SK-N-SH treated with all-trans-retinoic acid at 6 μM for 48 hours (cell line): ENCODE measurements around the gene CAV1.

Experiments used
- CREB5 ChIP-seq: fragments of 250-450 bp; sonication (Bioruptor Pico); IDR thresholded peaks from 2 replicates; pipeline ENCODE4 v1.5.1; 2020; ENCODE audit warnings: low read depth, mild to moderate bottlenecking, moderate library complexity
- CSDC2 ChIP-seq: fragments of 250-450 bp; sonication (Bioruptor Pico); IDR thresholded peaks from 2 replicates; pipeline ENCODE4 v1.5.0; 2020; ENCODE audit warnings: mild to moderate bottlenecking, moderate library complexity
- ESRRG ChIP-seq: fragments of 250-450 bp; sonication (Bioruptor Pico); IDR thresholded peaks from 2 replicates; pipeline ENCODE4 v1.6.1; 2021; ENCODE audit warnings: mild to moderate bottlenecking
- GLIS3 ChIP-seq: fragments of 250-450 bp; sonication (Bioruptor Pico); IDR thresholded peaks from 2 replicates; pipeline ENCODE4 v1.5.0; 2020; ENCODE audit warnings: mild to moderate bottlenecking, moderate library complexity
- TCF4 ChIP-seq: fragments of 250-450 bp; sonication (Bioruptor Pico); IDR thresholded peaks from 2 replicates; pipeline ENCODE4 v1.8.0; 2021; ENCODE audit warnings: mild to moderate bottlenecking, moderate library complexity, borderline replicate concordance
- ZNF70 ChIP-seq: fragments of 450-650 bp; formaldehyde crosslinking; IDR thresholded peaks from 2 replicates; pipeline ENCODE4 v1.5.0; 2020; ENCODE audit warnings: mild to moderate bottlenecking, moderate library complexity
- ZNF8 ChIP-seq: fragments of 450-650 bp; formaldehyde crosslinking; IDR thresholded peaks from 2 replicates; pipeline ENCODE4 v1.5.0; 2020; ENCODE audit warnings: mild to moderate bottlenecking, moderate library complexity
- TF ChIP-seq, protein P1 (sequence below): fragments of 250-450 bp; sonication (Bioruptor Pico); IDR thresholded peaks from 2 replicates; pipeline ENCODE4 v1.8.0; 2020; ENCODE audit warnings: mild to moderate bottlenecking, moderate library complexity, borderline replicate concordance
- TF ChIP-seq, protein P2 (sequence below): fragments of 250-450 bp; sonication (Bioruptor Pico); IDR thresholded peaks from 2 replicates; pipeline ENCODE4 v1.5.1; 2021; ENCODE audit warnings: mild to moderate bottlenecking, moderate library complexity

GRCh38 chr7:116577320-116577871 is 52.6 kb downstream of the CAV1 start:
- TF ChIP-seq ZNF8 (CRISPR knock-in tag) (no peak), TCF4 (CRISPR knock-in tag) (no peak), ZNF70 (CRISPR knock-in tag) (no peak), CSDC2 (CRISPR knock-in tag) (no peak), ESRRG (CRISPR knock-in tag) (no peak), CREB5 (no peak), GLIS3 (no peak)
- TF ChIP-seq, protein P1, sequence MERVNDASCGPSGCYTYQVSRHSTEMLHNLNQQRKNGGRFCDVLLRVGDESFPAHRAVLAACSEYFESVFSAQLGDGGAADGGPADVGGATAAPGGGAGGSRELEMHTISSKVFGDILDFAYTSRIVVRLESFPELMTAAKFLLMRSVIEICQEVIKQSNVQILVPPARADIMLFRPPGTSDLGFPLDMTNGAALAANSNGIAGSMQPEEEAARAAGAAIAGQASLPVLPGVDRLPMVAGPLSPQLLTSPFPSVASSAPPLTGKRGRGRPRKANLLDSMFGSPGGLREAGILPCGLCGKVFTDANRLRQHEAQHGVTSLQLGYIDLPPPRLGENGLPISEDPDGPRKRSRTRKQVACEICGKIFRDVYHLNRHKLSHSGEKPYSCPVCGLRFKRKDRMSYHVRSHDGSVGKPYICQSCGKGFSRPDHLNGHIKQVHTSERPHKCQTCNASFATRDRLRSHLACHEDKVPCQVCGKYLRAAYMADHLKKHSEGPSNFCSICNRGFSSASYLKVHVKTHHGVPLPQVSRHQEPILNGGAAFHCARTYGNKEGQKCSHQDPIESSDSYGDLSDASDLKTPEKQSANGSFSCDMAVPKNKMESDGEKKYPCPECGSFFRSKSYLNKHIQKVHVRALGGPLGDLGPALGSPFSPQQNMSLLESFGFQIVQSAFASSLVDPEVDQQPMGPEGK (CRISPR knock-in tag), result no peak
- TF ChIP-seq, protein P2, sequence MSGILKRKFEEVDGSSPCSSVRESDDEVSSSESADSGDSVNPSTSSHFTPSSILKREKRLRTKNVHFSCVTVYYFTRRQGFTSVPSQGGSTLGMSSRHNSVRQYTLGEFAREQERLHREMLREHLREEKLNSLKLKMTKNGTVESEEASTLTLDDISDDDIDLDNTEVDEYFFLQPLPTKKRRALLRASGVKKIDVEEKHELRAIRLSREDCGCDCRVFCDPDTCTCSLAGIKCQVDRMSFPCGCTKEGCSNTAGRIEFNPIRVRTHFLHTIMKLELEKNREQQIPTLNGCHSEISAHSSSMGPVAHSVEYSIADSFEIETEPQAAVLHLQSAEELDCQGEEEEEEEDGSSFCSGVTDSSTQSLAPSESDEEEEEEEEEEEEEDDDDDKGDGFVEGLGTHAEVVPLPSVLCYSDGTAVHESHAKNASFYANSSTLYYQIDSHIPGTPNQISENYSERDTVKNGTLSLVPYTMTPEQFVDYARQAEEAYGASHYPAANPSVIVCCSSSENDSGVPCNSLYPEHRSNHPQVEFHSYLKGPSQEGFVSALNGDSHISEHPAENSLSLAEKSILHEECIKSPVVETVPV (CRISPR knock-in tag), result no peak
